Measurements from ENCODE around the gene TTLL13. TPM values are rescaled to one million over a fixed set of nuclear protein-coding genes. Genes with fewer than 3 reads are reported as not detected.

TTLL13 gene
- total RNA-seq, 1 experiment from 2014 or later: 0.43 TPM

- Mint-ChIP-seq H3K9me3 (ENCODE audit: unreplicated experiment) (no peaks in the 10 kb centered on the region), H3K4me3 (ENCODE audit: unreplicated experiment) (no peak overlapping the region), H3K27ac (ENCODE audit: unreplicated experiment) (no peak overlapping the region), H3K36me3 (ENCODE audit: insufficient read depth, unreplicated experiment) (peaks cover 11% of the 10 kb centered on the region), H3K27me3 (ENCODE audit: insufficient read depth, unreplicated experiment) (no peaks in the 10 kb centered on the region), H3K4me1 (ENCODE audit: low read depth, unreplicated experiment) (no peaks in the 10 kb centered on the region)
- Histone ChIP-seq H3K4me3 (ENCODE audit: low read depth, low read length) (no peak overlapping the region), H3K27me3 (replicated peaks; ENCODE audit: control insufficient read depth, insufficient read depth, low read length) (no peaks in the 10 kb centered on the region), H3K9me3 (no peaks in the 10 kb centered on the region), H3K36me3 (ENCODE audit: control insufficient read depth, insufficient read depth, low read length) (no peaks in the 10 kb centered on the region), H3K4me1 (no peaks in the 10 kb centered on the region)
- POLR2A ChIA-PET: no interaction called here
- TF ChIP-seq, protein P1, sequence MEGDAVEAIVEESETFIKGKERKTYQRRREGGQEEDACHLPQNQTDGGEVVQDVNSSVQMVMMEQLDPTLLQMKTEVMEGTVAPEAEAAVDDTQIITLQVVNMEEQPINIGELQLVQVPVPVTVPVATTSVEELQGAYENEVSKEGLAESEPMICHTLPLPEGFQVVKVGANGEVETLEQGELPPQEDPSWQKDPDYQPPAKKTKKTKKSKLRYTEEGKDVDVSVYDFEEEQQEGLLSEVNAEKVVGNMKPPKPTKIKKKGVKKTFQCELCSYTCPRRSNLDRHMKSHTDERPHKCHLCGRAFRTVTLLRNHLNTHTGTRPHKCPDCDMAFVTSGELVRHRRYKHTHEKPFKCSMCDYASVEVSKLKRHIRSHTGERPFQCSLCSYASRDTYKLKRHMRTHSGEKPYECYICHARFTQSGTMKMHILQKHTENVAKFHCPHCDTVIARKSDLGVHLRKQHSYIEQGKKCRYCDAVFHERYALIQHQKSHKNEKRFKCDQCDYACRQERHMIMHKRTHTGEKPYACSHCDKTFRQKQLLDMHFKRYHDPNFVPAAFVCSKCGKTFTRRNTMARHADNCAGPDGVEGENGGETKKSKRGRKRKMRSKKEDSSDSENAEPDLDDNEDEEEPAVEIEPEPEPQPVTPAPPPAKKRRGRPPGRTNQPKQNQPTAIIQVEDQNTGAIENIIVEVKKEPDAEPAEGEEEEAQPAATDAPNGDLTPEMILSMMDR (IDR thresholded peaks at IDR 0.05; ENCODE audit: insufficient read depth in 1 of 2, low read depth in 1 of 2, low read length in 1 of 2, severe bottlenecking in 1 of 2, unreplicated experiment in 1 of 2): no peak
- intact Hi-C loops (cut with micrococcal nuclease; ENCODE audit: unreplicated experiment): no loop called here
- no peak for DNase-seq
- CTCF ChIA-PET: interaction anchor here (0.6 to 1.4 kb wide), 2 partner anchors 10 kb away, joined by 4 read pairs; partner anchors contain the start of genes CIB1 and GDPGP1
- BruUV-seq (replicated peaks): no TSS peak
These were observed 25.8 kb upstream of the TTLL13 start for GRCh38 chr15:90223441-90224165.

DNA sequence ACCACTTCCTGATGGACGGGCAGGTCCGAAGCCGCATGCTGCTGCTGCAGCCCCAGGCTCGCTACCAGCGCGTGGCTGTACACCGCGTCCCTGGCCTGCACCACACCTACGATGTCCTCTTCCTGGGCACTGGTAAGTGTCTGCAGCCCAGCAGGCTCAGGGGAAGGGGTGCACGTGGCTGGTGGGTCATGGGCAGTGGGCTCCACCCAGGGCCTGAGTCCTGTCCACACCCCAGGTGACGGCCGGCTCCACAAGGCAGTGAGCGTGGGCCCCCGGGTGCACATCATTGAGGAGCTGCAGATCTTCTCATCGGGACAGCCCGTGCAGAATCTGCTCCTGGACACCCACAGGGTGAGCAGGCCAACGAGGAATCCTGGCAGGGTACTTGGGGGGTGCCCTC lies 24.3 kb upstream of the TTLL13 start:
- no peak for DNase-seq
- ChIA-PET CTCF (interaction anchor here (1.4 kb wide), 1 partner anchor 8 kb away, joined by 4 read pairs; the partner anchor contains the start of genes CIB1 and GDPGP1), POLR2A (no interaction called here)
- intact Hi-C loops (cut with micrococcal nuclease; ENCODE audit: unreplicated experiment): no loop called here
- H3K27me3 Mint-ChIP-seq (ENCODE audit: insufficient read depth, unreplicated experiment): no peaks in the 10 kb centered on the region
- H3K9me3 Mint-ChIP-seq (ENCODE audit: unreplicated experiment): no peaks in the 10 kb centered on the region
- H3K36me3 Mint-ChIP-seq (ENCODE audit: insufficient read depth, unreplicated experiment): peaks cover 11% of the 10 kb centered on the region
- Histone ChIP-seq H3K4me1 (no peaks in the 10 kb centered on the region), H3K36me3 (ENCODE audit: control insufficient read depth, insufficient read depth, low read length) (no peaks in the 10 kb centered on the region), H3K4me3 (ENCODE audit: low read depth, low read length) (no peak overlapping the region), H3K9me3 (no peaks in the 10 kb centered on the region), H3K27me3 (replicated peaks; ENCODE audit: control insufficient read depth, insufficient read depth, low read length) (no peaks in the 10 kb centered on the region)
- no peaks in the 10 kb centered on the region for H3K4me1 Mint-ChIP-seq (ENCODE audit: low read depth, unreplicated experiment)
- no TSS peak for BruUV-seq (replicated peaks)
- TF ChIP-seq, protein P1 (IDR thresholded peaks at IDR 0.05; ENCODE audit: insufficient read depth in 1 of 2, low read depth in 1 of 2, low read length in 1 of 2, severe bottlenecking in 1 of 2, unreplicated experiment in 1 of 2): no peak
- no peak overlapping the region for H3K27ac Mint-ChIP-seq (ENCODE audit: unreplicated experiment)
- H3K4me3 Mint-ChIP-seq (ENCODE audit: unreplicated experiment): no peak overlapping the region

- TF ChIP-seq, protein P1 (IDR thresholded peaks at IDR 0.05; ENCODE audit: insufficient read depth in 1 of 2, low read depth in 1 of 2, low read length in 1 of 2, severe bottlenecking in 1 of 2, unreplicated experiment in 1 of 2): no peak
- Mint-ChIP-seq H3K27ac (ENCODE audit: unreplicated experiment) (no peak overlapping the region), H3K4me3 (ENCODE audit: unreplicated experiment) (no peak overlapping the region), H3K27me3 (ENCODE audit: insufficient read depth, unreplicated experiment) (no peaks in the 10 kb centered on the region), H3K9me3 (ENCODE audit: unreplicated experiment) (no peaks in the 10 kb centered on the region), H3K4me1 (ENCODE audit: low read depth, unreplicated experiment) (no peaks in the 10 kb centered on the region), H3K36me3 (ENCODE audit: insufficient read depth, unreplicated experiment) (peaks cover 11% of the 10 kb centered on the region)
- H3K36me3 ChIP-seq (ENCODE audit: control insufficient read depth, insufficient read depth, low read length): no peaks in the 10 kb centered on the region
- no peaks in the 10 kb centered on the region for H3K27me3 ChIP-seq (replicated peaks; ENCODE audit: control insufficient read depth, insufficient read depth, low read length)
- no peaks in the 10 kb centered on the region for H3K9me3 ChIP-seq
- intact Hi-C loops (cut with micrococcal nuclease; ENCODE audit: unreplicated experiment): no loop called here
- no peak for DNase-seq
- ChIA-PET CTCF (no interaction called here), POLR2A (no interaction called here)
- no peaks in the 10 kb centered on the region for H3K4me1 ChIP-seq
- BruUV-seq (replicated peaks): no TSS peak
- no peak overlapping the region for H3K4me3 ChIP-seq (ENCODE audit: low read depth, low read length)
These were observed 23.7 kb upstream of the TTLL13 start for GRCh38 chr15:90225504-90226234.

All from Caco-2 (cell line).